H7 (cell line): ENCODE measurements around the gene TADA2B. TPM values are rescaled to one million over a fixed set of nuclear protein-coding genes. Genes with fewer than 3 reads are reported as not detected.

Experiments
- DNase-seq: peaks from one replicate; pipeline ENCODE4 v3.0.0; 2012
- H3K27me3 ChIP-seq: 2 replicates; pipeline ENCODE4 v1.6.0; 2011; ENCODE audit warnings: mild to moderate bottlenecking, low read length; ENCODE audit not compliant: control insufficient read depth, insufficient read depth
- H3K36me3 ChIP-seq: replicated peaks from 2 replicates; pipeline ENCODE4 v1.5.1; 2011; ENCODE audit warnings: low read length; ENCODE audit not compliant: control insufficient read depth, insufficient read depth
- H3K4me3 ChIP-seq: 2 replicates; pipeline ENCODE4 v1.5.1; 2011; ENCODE audit warnings: low read depth, mild to moderate bottlenecking, control low read depth, low read length, moderate library complexity; ENCODE audit not compliant: insufficient read depth
- total RNA-seq: library from RNA; depleted of rRNA; stranded (reverse); fragments of >200 nt; shearing (Covaris generic); gene quantifications from 2 replicates; pipeline ENCODE4 v1.2.3, GENCODE V29; 2014

Gene TADA2B
- total RNA-seq, 1 experiment from 2014 or later, result 14.0 TPM

DNA sequence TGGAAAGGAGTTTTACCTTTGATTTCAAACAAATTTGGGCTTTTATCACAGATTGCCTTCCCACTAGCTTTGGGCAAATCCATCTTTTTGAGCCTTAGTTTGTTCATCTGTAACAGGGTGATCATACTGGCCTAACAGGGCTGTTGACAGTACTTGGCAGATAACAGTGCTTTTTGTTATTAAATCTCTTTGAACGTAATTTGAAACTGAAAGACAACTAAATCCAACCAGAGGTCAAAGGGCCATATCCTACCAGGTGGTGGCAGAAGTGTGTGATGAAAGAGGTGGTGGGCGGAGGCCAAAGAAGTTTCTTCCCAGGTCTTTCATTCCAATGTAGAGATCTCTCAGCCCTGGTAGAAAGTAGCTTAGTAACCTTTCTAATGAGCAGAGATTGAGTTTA is 35.2 kb upstream of the TADA2B start:
- H3K4me3 ChIP-seq, result no peak overlapping the region
- H3K36me3 ChIP-seq, result peaks cover 13% of the 10 kb centered on the region
- peak; percentile 84 for DNase-seq

DNA sequence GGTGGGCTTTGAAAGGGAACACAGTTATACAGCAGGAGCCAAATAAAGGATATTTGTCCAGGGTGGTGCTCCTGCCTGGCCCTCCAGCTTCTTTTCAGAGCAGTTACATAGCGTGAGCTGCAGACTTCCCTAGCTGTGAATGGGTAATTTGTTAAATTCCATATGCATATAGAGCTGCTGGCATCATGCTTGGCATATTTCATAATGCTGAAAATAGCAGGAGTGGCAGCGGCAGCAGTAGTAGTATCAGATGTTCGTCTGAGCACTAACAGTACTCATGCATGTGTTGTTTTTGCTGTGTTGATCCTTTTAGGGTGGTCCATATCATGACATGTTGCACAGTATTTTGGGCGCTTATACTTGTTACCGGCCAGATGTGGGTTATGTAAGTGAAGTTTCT is 33.6 kb upstream of the TADA2B start:
- Histone ChIP-seq H3K4me3 (no peak overlapping the region), H3K36me3 (peaks cover 15% of the 10 kb centered on the region), H3K27me3 (no peaks in the 10 kb centered on the region)
- DNase-seq, result no peak

More for the DNA sequence above, 35.2 kb upstream of the TADA2B start:
- H3K27me3 ChIP-seq, result no peaks in the 10 kb centered on the region

DNA sequence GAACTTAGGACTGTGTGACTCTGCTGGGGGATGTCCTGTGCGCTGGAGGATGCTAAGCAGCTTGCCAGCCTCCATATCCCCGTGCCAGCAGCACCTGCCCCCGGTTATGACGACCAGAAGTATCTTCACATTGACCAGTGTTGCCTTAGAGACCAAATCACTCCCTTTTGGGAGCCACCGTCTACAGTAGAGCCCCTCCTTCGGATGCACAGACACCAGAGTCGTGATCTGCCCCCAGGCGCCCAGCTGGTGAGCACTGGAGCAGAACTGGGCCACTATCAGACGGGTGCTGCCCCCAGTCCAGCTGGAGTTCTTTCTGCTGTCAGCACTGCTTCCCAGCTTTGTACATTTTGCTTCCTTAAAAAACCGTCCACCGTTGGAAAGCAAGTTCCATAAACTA is 30.0 kb upstream of the TADA2B start:
- Histone ChIP-seq H3K4me3 (no peak overlapping the region), H3K36me3 (peaks cover 21% of the 10 kb centered on the region), H3K27me3 (no peaks in the 10 kb centered on the region)
- DNase-seq, result no peak

DNA sequence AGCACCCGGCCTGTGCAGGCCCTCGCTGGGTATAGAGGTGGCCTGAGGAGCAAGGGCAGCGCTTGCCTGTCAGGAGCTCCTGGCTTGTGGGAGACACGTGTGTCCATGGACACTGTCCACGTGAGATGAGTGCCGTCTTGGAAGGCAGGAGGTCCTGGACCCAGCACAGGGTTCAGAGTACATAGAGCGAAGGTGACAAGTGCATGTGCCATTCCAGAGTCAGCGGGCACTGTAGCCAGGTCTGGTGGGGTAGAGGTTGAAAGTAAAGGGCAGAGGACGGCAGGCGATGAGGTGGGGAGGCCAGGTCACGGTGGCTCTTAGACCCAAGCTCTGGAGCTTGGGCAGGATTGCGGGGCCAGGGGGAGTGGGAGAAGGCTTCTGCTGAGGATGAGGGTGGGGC is 28.4 kb upstream of the TADA2B start:
- H3K36me3 ChIP-seq, result peaks cover 18% of the 10 kb centered on the region
- no peak overlapping the region for H3K4me3 ChIP-seq
- H3K27me3 ChIP-seq, result no peaks in the 10 kb centered on the region
- DNase-seq, result no peak

- no peak for DNase-seq
- no peak overlapping the region for H3K4me3 ChIP-seq
Measured at GRCh38 chr4:7015383-7016035, 27.7 kb upstream of the TADA2B start.

GRCh38 chr4:7016086-7016485 is 27.1 kb upstream of the TADA2B start:
- peaks cover 16% of the 10 kb centered on the region for H3K36me3 ChIP-seq
- no peaks in the 10 kb centered on the region for H3K27me3 ChIP-seq
- H3K4me3 ChIP-seq, result no peak overlapping the region
- no peak for DNase-seq

More at GRCh38 chr4:7015383-7016035, 27.7 kb upstream of the TADA2B start:
- Histone ChIP-seq H3K27me3 (no peaks in the 10 kb centered on the region), H3K36me3 (peaks cover 17% of the 10 kb centered on the region)

- no peak for DNase-seq
- no peak overlapping the region for H3K4me3 ChIP-seq
- peaks cover 15% of the 10 kb centered on the region for H3K36me3 ChIP-seq
- H3K27me3 ChIP-seq, result no peaks in the 10 kb centered on the region
Measured at GRCh38 chr4:7016512-7016911, 26.7 kb upstream of the TADA2B start.

DNA sequence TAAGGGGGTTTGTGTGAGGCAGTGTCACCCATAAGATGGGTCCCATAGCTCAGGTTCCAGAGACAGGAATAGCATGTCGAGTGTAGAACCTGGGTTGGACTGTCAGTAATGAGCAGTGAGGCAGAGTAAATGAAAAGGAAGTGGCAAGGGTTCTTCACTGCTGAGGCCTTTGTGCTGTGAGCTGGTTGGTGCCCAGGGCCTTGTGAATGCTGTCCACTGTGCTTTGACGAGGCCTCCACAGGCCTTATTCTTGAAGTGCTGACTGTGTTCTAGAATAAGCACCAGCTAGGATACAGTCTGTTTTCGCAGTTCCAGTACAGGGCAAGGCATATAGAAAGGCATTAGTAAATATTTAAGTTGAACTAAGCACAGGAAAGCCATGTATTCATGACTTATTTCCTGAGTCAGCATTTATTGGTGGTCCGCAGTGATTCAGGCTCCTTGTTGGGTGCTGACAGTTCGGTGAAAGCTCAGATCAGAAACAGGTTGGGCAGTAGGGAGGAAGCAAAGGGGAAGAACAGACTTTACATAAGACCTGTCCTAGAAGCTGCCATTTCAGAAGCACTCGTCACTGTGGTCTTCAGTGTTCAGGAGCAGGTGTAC is 25.6 kb upstream of the TADA2B start:
- Histone ChIP-seq H3K4me3 (no peak overlapping the region), H3K36me3 (peaks cover 14% of the 10 kb centered on the region), H3K27me3 (no peaks in the 10 kb centered on the region)
- DNase-seq, result no peak

DNA sequence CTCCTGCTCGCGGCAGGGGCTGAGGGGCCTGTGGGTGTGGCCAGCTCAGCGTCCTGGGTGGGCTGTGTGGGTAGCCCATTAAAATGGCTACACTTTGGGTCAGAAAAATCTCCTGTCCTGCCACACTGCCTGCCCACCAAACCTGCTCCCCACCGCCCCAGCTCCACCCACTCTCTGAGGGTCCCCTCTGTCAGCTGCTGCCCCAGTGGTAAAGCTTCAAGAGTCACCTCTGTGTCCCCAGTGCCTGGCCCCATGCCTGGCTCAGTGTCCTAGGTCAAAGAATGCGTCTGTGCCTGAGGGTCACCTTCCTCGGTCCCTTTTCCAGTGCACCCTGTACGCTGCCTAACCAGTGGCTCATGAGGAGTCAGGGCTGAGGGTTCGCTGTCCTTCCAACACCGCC is 24.9 kb upstream of the TADA2B start:
- H3K36me3 ChIP-seq, result peaks cover 10% of the 10 kb centered on the region
- no peak overlapping the region for H3K4me3 ChIP-seq
- no peaks in the 10 kb centered on the region for H3K27me3 ChIP-seq
- no peak for DNase-seq

DNA sequence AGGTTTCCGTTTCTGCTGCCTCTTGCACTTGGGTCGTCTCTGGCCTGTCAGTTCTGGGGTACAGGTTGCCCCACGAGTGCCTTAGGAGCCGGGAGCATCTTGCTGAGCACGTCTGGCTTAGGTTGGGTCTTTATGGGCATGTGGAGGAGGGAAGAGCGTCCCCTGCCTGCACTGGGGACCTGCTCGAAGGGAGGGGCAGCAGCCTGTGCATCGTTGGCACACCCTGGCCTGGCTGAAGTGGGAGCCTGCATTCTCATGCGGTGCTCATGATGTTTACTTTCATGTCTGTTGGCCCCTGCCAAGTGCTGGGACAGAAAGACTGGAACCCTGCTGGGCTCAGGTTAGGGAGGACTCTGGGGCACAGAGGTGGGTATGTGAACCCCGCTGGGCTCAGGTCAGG is 23.8 kb upstream of the TADA2B start:
- H3K27me3 ChIP-seq, result no peaks in the 10 kb centered on the region
- H3K36me3 ChIP-seq, result peaks cover 9% of the 10 kb centered on the region
- no peak for DNase-seq
- no peak overlapping the region for H3K4me3 ChIP-seq

GRCh38 chr4:7020290-7020689 is 22.9 kb upstream of the TADA2B start:
- Histone ChIP-seq H3K27me3 (no peaks in the 10 kb centered on the region), H3K36me3 (peaks cover 6% of the 10 kb centered on the region), H3K4me3 (no peak overlapping the region)
- DNase-seq, result peak; percentile 81

GRCh38 chr4:7020856-7021255 is 22.3 kb upstream of the TADA2B start:
- Histone ChIP-seq H3K4me3 (no peak overlapping the region), H3K36me3 (peaks cover 3% of the 10 kb centered on the region), H3K27me3 (no peaks in the 10 kb centered on the region)

DNA sequence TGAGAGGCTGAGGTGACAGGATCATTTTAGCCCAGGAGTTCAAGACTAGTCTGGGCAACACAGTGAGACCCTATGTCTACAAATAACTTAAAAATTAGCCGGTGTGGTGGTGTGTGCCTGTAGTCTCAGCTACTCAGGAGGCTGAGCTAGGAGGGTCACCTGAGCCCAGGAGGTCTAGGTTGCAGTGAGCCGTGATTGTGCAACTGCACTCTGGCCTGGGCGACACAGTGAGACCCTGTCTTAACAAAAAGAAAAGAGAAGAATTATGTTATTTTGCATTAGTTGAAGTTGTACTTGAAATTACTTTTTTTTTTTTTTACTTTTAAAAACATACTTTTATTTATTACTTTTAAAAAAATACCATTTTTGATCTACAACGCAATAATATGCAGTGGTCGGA is 21.8 kb upstream of the TADA2B start:
- no peaks in the 10 kb centered on the region for H3K27me3 ChIP-seq

More at GRCh38 chr4:7020856-7021255, 22.3 kb upstream of the TADA2B start:
- no peak for DNase-seq

DNA sequence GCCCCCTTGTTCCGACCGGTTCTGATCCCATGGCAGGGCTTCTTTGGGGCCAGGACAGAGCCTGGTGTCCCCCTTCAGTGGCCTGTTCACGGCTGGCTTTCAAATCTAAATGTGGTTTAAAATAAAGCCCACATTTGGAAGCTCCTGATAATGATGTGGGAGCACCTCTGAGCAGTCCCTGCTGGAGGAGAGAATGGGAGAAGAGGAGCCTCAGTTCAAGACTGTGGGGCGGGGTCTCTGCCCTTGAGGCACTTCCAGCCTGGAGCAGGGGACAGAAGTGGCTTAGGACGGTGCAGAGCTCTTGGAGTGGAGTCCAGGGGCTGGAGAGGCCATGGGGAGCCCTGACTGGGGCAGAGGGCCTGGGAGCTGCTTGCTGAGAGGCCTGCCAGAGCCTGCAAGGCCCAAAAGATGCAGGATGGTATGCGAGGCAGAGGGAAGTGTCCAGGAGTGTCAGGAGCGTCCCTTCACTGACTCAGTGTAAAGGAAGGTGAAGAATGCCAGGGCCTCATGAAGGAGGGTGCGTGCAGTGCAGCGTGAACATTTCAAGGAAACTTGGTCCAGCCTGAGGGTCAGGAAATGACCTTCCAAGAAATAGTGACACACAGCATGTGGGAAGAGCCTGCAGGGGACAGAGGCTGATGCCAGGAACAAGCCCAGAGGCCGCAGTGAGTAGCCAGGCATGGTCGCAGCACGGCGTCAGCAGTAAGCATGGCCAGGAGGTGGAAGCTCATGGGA is 21.1 kb upstream of the TADA2B start:
- Histone ChIP-seq H3K4me3 (no peak overlapping the region), H3K36me3 (peaks cover 3% of the 10 kb centered on the region), H3K27me3 (no peaks in the 10 kb centered on the region)
- DNase-seq, result no peak

More for the DNA sequence above, 21.8 kb upstream of the TADA2B start:
- Histone ChIP-seq H3K36me3 (peaks cover 3% of the 10 kb centered on the region), H3K4me3 (no peak overlapping the region)
- DNase-seq, result no peak

DNA sequence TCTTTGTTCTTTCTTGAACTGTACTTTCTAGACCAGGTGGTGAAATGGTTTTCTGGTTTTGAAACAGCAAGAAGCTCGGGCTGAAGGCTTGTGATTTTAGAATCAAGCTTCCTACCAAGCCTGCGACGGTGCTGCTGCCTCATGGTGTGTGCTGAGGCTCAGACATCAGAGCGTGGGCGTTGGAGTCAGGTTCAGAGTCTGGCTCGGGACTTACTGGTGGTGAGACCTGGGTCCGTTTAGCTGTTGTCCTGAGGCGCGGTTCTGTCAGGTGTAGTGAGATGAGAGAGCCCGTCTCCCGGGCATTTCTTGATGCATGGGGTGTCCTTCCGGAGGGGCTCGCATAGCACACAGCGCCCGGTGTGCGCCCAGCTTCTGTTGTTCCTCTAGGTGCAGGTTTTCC is 19.7 kb upstream of the TADA2B start:
- peaks cover 5% of the 10 kb centered on the region for H3K36me3 ChIP-seq

More for the DNA sequence above, 19.7 kb upstream of the TADA2B start:
- Histone ChIP-seq H3K4me3 (no peak overlapping the region), H3K27me3 (no peaks in the 10 kb centered on the region)
- no peak for DNase-seq
